Measurements from ENCODE around the gene FBXL17.
"Not testable (repeated sequence)": the region's sequence is repeated elsewhere in the genome, so short reads cannot be mapped to it uniquely, and the experiment has no call there.

Gene FBXL17

GRCh38 chr5:108381954-108382783 is at the start of gene FBXL17:
TSS of gene FBXL17 (minus strand) at chr5:108382098.
- DNase-seq (ENCODE audit: low read depth in 1 of 2, low spot score in 1 of 2): peak; percentile 78 to 89

- no peak for DNase-seq (ENCODE audit: low read depth in 1 of 2, low spot score in 1 of 2)
Measured at GRCh38 chr5:108430931-108431608, 49.2 kb upstream of the FBXL17 start.

GRCh38 chr5:108421713-108422112 is 39.8 kb upstream of the FBXL17 start:
- DNase-seq (ENCODE audit: low read depth in 1 of 2, low spot score in 1 of 2): no peak

- no peak for DNase-seq (ENCODE audit: low read depth in 1 of 2, low spot score in 1 of 2)
Measured at GRCh38 chr5:108420755-108421154, 38.9 kb upstream of the FBXL17 start.

GRCh38 chr5:108420158-108420557 is 38.3 kb upstream of the FBXL17 start:
- no peak for DNase-seq (ENCODE audit: low read depth in 1 of 2, low spot score in 1 of 2)

- no peak for DNase-seq (ENCODE audit: low read depth in 1 of 2, low spot score in 1 of 2)
Measured at GRCh38 chr5:108418197-108418596, 36.3 kb upstream of the FBXL17 start.

GRCh38 chr5:108417166-108417670 is 35.3 kb upstream of the FBXL17 start:
- DNase-seq (ENCODE audit: low read depth in 1 of 2, low spot score in 1 of 2): no peak

- DNase-seq (ENCODE audit: low read depth in 1 of 2, low spot score in 1 of 2): no peak
Measured at GRCh38 chr5:108415726-108416125, 33.8 kb upstream of the FBXL17 start.

GRCh38 chr5:108409786-108410185 is 27.9 kb upstream of the FBXL17 start:
- DNase-seq (ENCODE audit: low read depth in 1 of 2, low spot score in 1 of 2): no peak

- not testable (repeated sequence) for DNase-seq (ENCODE audit: low read depth in 1 of 2, low spot score in 1 of 2)
Measured at GRCh38 chr5:108405201-108405600, 23.3 kb upstream of the FBXL17 start.

- DNase-seq (ENCODE audit: low read depth in 1 of 2, low spot score in 1 of 2): no peak
Measured at GRCh38 chr5:108398964-108399363, 17.1 kb upstream of the FBXL17 start.

GRCh38 chr5:108396837-108397236 is 14.9 kb upstream of the FBXL17 start:
- DNase-seq (ENCODE audit: low read depth in 1 of 2, low spot score in 1 of 2): not testable (repeated sequence)

GRCh38 chr5:108387758-108388157 is 5.9 kb upstream of the FBXL17 start:
- DNase-seq (ENCODE audit: low read depth in 1 of 2, low spot score in 1 of 2): no peak

- DNase-seq (ENCODE audit: low read depth in 1 of 2, low spot score in 1 of 2): no peak
Measured at GRCh38 chr5:108386345-108387061, 4.6 kb upstream of the FBXL17 start.

- no peak for DNase-seq (ENCODE audit: low read depth in 1 of 2, low spot score in 1 of 2)
Measured at GRCh38 chr5:108384741-108385140, 2.8 kb upstream of the FBXL17 start.

- DNase-seq (ENCODE audit: low read depth in 1 of 2, low spot score in 1 of 2): peak in 1 of 2 donors; percentile 14
Measured at GRCh38 chr5:108382784-108383330, 959 bp upstream of the FBXL17 start.

- peak; percentile 66 to 69 for DNase-seq (ENCODE audit: low read depth in 1 of 2, low spot score in 1 of 2)
Measured at GRCh38 chr5:108381350-108381953, 446 bp downstream of the FBXL17 start.

GRCh38 chr5:108380531-108381349 is 1.2 kb downstream of the FBXL17 start:
- DNase-seq (ENCODE audit: low read depth in 1 of 2, low spot score in 1 of 2): peak; percentile 16 to 19

GRCh38 chr5:108379722-108380530 is 2.0 kb downstream of the FBXL17 start:
- no peak for DNase-seq (ENCODE audit: low read depth in 1 of 2, low spot score in 1 of 2)

Data from activated CD4-positive, alpha-beta T cell treated with anti-CD3 and anti-CD28 coated beads, Interleukin-2, amount 50 U/mL, for 24 hours (primary cell).